H54 (cell line): ENCODE data around the gene MME.

Source experiments
- DNase-seq: peaks from one replicate; pipeline ENCODE4 v3.0.0; 2011; ENCODE audit warnings: low spot score, mixed read lengths; ENCODE audit not compliant: insufficient read length
- FAIRE-seq: peaks from 3 replicates; lab custom pipeline; 2011; peaks lifted over from hg19 to GRCh38; lab: Jason Lieb, UNC
- POLR2A ChIP-seq: IDR thresholded peaks from 2 replicates; pipeline ENCODE4 v1.6.1; 2011; ENCODE audit warnings: low read depth, mild to moderate bottlenecking, low read length

The MME gene

DNA sequence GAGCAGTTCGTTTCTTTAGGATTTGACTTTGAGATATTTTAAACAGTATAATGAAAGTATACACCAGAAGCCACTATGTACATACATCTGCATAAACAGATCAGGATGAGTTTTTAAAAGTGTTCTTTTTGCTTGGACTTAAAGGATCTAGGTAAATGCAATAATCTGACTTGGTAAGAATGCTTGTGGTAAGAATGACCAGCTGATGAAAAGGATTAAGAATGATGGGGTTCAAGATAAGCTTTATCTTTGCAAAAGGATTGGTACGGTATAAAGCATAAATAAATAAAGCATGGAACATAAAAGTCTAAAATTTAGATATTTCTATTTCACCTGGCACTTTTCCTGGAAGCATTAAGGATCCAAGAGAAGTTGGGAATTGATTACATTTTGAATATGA lies 9.8 kb upstream of the MME start:
- no peak for FAIRE-seq
- no peak for TF ChIP-seq POLR2A
- no peak for DNase-seq

DNA sequence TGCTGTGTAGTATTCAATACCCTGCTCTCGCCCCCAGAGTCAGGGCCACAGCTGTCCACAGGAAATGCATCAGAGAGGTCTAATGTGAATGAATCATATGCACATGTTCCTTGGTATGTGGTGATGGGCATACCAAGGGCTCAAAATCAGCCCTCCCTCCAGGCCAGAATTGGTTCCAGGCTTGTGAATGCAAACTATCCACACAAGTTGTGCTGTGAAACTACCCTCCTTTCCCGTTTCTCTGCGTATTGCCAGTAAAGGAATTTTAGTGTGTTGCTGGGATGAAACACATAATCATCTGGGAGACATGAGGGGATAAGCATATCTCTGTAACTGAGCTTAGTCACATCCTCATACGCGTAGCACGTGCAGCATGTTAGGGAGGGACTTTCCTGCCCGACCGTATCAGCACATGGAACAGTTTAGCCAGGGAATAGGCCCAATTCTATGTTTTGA lies 9.2 kb upstream of the MME start:
- FAIRE-seq: peak; percentile 99
- no peak for TF ChIP-seq POLR2A
- peak; percentile 40 for DNase-seq

DNA sequence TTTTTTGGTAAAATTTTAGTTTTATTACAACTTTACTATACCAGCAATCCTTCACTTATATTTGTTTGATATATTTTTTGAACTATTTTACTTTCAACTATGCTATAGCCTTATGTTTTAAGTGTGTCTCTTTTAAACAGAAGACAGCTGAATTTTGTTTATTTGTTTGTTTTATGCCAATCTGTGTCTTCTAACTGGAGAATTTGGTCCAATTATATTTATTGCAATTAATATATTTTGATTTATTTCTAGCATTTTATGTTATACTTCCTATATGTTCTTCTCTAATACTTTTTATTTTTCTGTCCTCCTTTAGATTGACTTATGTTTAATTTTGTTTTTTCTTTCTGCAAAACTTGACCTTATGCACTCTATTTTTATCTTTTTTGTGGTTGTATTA lies 4.9 kb upstream of the MME start:
- FAIRE-seq: no peak
- no peak for DNase-seq
- TF ChIP-seq POLR2A: no peak

DNA sequence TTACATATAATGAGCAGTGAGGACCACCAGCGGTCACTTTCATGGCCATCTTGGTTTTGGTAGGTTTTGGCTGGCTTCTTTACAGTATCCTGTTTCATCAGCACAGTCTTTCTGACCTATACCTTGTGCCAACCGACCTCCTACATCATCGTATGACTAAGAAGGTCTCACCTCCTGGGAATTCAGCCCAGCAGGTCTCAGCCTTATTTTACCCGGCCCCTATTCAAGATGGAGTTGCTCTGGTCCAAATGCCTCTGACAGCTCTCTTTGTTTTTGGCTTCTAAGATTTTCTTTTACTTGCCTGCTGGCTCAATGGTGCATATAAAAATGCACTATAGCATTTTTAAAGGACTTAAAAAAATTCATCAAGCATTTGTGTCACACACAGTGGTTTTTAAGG lies 3.2 kb upstream of the MME start:
- peak; percentile 65 for FAIRE-seq
- DNase-seq: no peak
- TF ChIP-seq POLR2A: no peak

DNA sequence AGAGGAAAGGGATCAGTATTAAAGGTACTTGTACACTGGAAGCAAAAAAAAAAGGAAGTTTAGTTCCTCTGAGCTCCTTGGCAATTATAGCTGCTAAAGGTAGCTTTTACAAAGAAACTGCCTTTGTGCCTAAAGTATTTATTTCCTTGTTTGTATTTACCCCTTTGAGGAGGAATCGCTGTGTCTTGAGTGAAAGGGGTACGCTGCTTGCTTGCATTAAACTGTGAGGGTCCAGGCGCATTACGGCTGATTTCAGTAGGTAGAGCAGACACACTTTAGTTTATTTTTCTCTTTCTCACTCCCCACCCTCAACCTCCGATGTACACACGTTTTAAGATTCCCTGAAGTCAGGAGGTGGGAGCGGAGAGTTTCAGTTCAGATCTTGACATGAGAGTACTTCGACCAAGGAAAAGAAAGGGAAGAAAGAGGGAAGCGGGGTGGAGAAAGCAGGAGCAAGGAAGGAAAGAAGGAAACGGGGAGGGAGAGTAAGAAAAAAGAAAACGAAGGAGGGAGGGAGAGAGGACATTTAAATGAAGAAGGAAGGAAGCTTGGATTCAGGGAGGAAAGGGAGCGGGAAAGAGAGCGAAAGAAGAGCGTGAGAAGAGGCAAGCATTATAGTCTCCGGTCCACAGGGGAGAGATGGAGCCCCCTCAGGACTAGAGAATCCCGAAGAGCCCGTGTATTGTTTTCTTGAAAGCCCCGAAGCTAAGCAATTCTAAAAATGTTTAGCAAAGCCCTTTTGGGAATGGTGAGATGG lies 1.2 kb upstream of the MME start:
- FAIRE-seq (peak; percentile 84), DNase-seq (no peak)
- no peak for TF ChIP-seq POLR2A

DNA sequence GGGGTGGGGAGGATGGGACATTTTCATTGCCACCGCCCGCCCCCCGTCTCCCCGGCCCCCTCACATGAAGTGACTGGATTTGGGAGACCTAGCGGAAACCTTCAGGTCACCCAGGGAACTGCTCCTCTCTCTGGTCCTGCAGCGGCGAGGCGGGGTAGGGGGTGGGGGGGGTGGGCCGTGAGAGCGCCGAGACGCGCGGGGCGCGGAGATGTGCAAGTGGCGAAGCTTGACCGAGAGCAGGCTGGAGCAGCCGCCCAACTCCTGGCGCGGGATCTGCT lies 712 bp upstream of the MME start:
- no peak for TF ChIP-seq POLR2A
- no peak for FAIRE-seq
- DNase-seq: peak; percentile 40

DNA sequence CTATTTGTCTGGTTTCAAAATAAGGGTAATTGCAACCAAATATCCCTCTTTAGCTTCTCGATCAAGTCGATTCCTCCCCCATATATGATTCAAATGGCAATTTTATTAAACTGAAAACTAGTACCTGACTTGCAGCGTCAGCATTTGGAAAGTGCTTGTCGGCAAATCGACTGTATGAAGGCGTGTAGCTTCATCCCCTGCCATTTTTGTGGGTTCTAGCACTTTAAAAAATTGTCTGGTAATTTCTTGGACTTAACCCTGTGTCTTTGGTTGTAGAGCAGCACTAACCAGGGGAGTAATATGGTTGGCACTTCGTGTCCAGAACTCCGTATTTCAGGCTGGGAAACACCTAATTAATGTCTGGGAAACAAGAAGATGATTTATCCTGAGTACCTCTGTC lies 573 bp downstream of the MME start:
- FAIRE-seq (peak; percentile 81), DNase-seq (no peak)
- no peak for TF ChIP-seq POLR2A

DNA sequence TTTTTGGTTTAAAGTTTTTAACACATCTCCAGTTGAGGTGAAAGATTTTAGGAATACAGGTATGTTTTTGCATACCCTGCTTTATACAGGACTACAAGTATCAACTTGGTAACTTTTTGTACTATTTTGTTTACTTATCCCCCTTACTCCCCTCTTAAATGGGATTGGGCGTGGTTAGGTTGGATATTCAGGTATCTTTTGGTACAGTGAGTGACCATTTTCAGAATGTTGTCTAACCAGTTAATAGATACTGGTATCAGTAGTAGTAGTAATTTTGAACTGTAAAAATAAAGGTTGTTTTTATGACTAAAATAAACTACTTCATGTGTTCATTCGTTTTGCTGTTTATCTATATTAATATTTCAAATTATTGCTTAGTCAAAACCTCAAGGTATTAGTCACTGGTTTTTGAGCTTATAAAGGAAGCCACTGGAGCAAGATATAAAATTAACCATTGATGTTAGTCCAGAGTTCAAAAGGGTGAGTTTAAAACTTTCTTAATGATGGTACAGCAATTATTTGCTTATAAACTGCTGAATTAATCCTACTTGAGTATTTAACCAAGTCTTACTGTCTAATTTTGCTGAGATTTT lies 3.3 kb downstream of the MME start:
- DNase-seq (no peak), FAIRE-seq (no peak)
- TF ChIP-seq POLR2A: no peak

DNA sequence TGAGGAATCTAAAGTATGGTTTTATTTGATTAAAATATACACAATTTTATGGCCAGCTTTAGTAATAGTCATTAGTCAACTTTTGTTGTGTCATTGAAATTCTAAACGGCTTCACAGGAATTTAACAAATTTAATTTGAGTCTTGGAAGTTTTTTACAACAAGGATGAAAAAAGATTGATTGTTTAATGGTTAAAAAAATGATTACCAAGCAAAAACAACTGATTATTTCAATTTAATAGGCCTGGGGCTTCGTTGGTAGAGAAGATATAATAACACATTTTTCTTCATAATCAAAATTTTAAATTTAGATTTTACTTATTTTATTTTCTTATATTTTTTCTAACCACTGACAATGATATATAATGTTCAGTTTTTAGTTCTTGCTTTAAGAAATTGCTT lies 4.4 kb downstream of the MME start:
- DNase-seq (no peak), FAIRE-seq (no peak)
- no peak for TF ChIP-seq POLR2A

DNA sequence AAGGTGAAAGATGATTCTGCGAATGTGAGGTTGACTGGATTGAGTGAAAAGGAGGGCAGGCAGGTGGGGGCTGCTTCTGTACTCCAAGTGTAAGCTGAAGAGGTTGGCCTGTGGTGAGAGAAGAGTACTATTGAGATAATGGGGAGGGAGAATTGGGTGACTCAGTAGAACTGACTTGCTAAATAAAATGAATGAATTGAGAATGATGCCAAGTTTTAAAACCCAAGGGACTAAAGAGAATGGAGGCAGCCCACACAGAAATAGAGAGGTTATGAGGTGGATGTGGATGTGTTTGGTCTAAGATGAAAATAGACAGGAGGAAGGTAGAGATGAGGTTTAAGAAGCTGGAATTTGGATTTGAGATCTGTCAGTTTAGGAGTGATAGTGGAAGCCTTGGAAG lies 5.9 kb downstream of the MME start:
- TF ChIP-seq POLR2A: no peak
- FAIRE-seq (no peak), DNase-seq (no peak)

DNA sequence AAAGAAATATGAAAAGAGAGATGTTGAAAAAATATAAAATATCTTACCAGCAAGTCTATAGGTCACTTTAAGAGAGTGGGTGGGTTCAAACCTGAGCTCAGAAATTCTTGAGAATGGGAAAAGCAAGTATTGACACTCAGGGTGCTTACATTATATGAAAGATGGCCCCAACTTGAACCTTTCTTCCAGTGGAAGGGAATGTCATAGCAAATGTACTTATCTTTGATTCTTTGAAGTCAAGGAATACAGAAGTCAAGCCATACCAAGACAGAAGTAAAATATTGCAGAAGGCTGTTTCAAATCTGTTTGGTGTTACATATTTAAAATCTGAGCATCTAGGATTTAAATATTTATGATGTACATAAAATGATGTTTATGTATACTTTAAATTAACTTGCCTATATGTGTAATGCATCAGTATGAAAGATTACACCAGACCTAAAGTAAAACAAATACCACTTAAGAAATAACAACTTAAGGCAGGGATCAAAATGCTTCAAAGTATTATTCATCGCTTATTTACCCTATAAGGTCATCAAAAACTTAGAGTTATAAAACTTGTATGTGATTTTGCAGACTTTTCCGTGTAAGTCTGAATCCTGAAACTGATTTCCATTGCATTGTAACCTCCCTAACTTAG lies 8.7 kb downstream of the MME start:
- FAIRE-seq (no peak), DNase-seq (no peak)
- TF ChIP-seq POLR2A: no peak

DNA sequence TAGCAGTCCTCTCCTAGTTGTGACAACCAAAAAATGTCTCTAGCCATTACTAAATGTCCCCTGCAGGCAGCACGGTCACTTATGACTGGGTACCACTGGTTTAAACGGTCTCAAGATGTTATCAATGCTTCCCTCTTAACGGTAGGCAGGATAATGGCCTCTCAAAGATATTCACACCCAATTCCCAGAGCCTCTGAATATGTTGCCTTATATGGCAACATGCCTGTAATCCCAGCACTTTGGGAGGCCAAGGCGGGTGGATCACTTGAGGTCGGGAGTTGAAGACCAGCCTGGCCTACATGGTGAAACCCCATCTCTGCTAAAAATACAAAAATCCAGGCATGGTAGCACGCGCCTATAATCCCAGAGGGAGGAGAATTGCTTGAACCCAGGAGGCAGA lies 9.4 kb downstream of the MME start:
- FAIRE-seq: no peak
- TF ChIP-seq POLR2A: no peak
- no peak for DNase-seq

DNA sequence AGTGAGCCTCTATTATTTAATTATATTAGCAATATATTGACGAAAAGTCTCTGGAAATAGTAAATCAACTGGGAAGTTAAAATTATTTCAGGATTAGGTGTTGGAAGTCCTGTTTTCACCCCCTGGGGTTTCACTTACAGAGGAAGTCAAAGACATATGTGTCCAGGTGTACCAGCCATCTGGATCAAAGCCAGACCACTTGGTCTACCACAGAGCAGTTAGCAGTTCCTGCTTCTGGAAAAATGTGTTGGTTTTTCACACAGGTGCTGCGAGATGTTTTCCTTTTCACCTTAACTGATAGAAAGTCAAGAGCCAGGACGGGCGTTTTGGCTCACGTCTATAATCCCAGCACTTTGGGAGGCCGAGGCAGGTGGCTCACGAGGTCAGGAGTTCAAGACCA lies 13.1 kb downstream of the MME start:
- FAIRE-seq (no peak), DNase-seq (no peak)
- no peak for TF ChIP-seq POLR2A

DNA sequence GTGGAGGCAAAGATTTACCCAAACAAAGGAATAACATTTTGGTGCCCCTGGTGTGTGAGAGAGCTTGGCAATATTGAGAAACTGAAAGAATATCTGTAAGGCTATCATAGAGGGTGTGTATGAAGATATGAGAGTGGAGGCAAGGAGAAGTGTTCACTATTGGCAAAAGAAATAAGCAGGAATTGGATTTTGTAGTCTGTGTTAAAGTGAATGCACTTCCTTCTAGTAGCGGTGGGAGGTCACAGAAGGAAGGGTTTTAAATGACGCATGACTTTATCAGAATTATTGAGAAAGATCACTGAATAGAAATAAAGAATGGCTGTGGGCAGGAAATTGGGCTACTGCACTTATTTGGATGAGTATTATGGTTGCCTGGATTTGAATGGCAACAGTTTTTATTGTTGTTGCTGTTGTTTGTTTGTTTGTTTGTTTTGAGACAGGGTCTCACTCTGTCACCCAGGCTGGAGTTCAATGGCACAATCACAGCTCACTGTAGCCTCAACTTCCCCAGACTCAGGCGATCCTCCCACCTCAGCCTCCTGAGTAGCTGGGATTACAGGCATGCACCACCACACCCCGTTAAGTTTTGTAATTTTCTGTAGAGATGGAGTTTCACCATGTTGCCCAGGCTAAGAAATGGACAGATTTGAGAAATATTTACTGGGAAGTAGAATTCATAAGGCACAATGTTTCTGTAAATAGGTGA lies 16.3 kb downstream of the MME start:
- no peak for TF ChIP-seq POLR2A
- no peak for DNase-seq
- no peak for FAIRE-seq

DNA sequence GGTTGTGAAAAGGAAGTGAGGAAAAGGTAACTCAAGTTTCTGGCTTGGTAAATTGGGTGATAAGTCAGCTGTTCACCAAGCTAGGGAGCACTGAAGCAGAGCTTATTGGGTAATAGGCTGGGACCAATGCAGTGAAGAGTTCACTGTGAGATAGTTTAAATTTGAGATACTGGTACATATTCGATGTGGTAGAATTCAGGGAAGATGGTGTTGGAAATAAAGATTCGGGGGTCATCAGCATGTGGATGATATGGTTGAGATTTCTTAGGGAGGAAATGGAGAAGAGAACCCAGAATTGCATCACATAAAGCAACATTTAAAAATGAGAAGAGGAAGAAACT lies 16.9 kb downstream of the MME start:
- TF ChIP-seq POLR2A: no peak
- DNase-seq (no peak), FAIRE-seq (no peak)
